ENCODE measurements around the gene OR1F1. TPM values are rescaled to one million over a fixed set of nuclear protein-coding genes. Genes with fewer than 3 reads are reported as not detected.
"Not testable (repeated sequence)": the region's sequence is repeated elsewhere in the genome, so short reads cannot be mapped to it uniquely, and the experiment has no call there.

OR1F1 gene
- total RNA-seq, 2 donors from 2014 or later: 0.37 TPM; not detected in 1

- H3K4me1 Mint-ChIP-seq: peaks cover 6% of the 10 kb centered on the region
- no peak overlapping the region for H3K4me3 Mint-ChIP-seq
- H3K36me3 Mint-ChIP-seq (ENCODE audit: low read depth): peaks cover 26% of the 10 kb centered on the region
- ATAC-seq (replicated peaks): no peak
- H3K9me3 Mint-ChIP-seq: no peaks in the 10 kb centered on the region
- peaks cover 32% of the 10 kb centered on the region for H3K27me3 Mint-ChIP-seq
- no peak overlapping the region for H3K27ac Mint-ChIP-seq
Observed at GRCh38 chr16:3193221-3194212, 5.5 kb downstream of the OR1F1 start.

- Mint-ChIP-seq H3K4me3 (no peak overlapping the region), H3K36me3 (ENCODE audit: low read depth) (peaks cover 19% of the 10 kb centered on the region), H3K27me3 (peaks cover 29% of the 10 kb centered on the region), H3K27ac (no peak overlapping the region), H3K4me1 (peaks cover 3% of the 10 kb centered on the region), H3K9me3 (no peaks in the 10 kb centered on the region)
- no peak for ATAC-seq (replicated peaks)
Observed at GRCh38 chr16:3194792-3195191, 6.8 kb downstream of the OR1F1 start.

DNA sequence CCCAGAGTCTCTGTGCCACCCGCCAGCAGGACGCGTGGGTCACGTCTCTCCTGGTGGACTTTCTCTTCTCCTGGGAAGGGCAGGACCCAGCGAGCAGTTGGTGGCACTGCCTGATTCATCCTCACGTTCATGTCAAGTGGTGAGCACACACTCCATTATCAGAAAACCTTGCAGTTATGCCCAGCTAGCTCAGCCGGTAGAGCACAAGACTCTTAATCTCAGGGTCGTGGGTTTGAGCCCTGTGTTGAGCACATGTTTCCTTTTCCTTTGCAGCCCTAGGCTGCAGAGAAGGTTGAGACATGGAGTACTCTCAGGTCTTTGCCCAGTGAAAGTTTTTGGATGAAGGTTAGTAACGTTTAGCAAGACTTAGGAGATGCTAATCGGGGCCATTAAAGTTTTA is 8.0 kb downstream of the OR1F1 start:
- no peak overlapping the region for H3K4me3 Mint-ChIP-seq
- H3K9me3 Mint-ChIP-seq: no peaks in the 10 kb centered on the region
- peaks cover 18% of the 10 kb centered on the region for H3K27me3 Mint-ChIP-seq
- no peaks in the 10 kb centered on the region for H3K4me1 Mint-ChIP-seq
- no peak for ATAC-seq (replicated peaks)
- no peak overlapping the region for H3K27ac Mint-ChIP-seq
- H3K36me3 Mint-ChIP-seq (ENCODE audit: low read depth): peaks cover 7% of the 10 kb centered on the region

- not testable (repeated sequence) for H3K4me1 Mint-ChIP-seq; H3K9me3 Mint-ChIP-seq; ATAC-seq (replicated peaks); H3K4me3 Mint-ChIP-seq; H3K36me3 Mint-ChIP-seq (ENCODE audit: low read depth); H3K27ac Mint-ChIP-seq
- peaks cover 16% of the 10 kb centered on the region for H3K27me3 Mint-ChIP-seq
Observed at GRCh38 chr16:3197694-3198333, 9.8 kb downstream of the OR1F1 start.

- H3K36me3 Mint-ChIP-seq (ENCODE audit: low read depth): no peaks in the 10 kb centered on the region
- ATAC-seq (replicated peaks): no peak
- no peak overlapping the region for H3K4me3 Mint-ChIP-seq
- no peak overlapping the region for H3K27ac Mint-ChIP-seq
- H3K4me1 Mint-ChIP-seq: no peaks in the 10 kb centered on the region
- peaks cover 16% of the 10 kb centered on the region for H3K27me3 Mint-ChIP-seq
- no peaks in the 10 kb centered on the region for H3K9me3 Mint-ChIP-seq
Observed at GRCh38 chr16:3198334-3199072, 10.5 kb downstream of the OR1F1 start.

DNA sequence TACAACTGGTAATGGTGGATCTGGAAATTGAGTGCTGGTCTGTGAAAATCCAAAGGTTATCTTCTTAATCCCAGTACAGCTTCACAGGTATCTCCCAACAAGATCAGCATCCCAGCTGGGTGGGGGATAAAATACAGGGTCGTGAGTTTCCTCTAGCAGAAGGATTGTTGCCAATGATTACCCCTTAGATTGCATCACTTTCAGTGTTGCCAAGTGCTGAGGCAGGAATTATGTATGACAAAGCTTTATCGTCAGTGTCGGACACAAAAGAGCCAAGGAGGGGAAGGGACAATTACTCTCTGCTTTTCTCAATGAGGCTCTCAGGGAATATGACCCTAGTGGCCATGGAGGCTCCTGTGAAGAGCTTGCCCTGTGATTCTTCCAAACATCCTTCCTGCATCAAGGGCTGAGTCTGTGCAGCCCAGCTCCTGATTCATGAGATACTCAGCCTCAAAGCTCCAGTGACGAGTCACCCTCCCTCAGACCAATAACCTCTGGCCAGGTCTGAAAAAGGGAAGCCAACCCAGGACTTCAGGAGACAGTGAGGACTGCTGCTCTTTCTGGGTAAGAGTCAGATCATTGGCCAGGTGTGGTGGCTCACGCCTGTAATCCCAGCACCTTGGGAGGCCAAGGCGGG is 15.0 kb downstream of the OR1F1 start:
- Mint-ChIP-seq H3K27ac (no peak overlapping the region), H3K9me3 (peaks cover 5% of the 10 kb centered on the region), H3K4me3 (no peak overlapping the region), H3K36me3 (ENCODE audit: low read depth) (no peaks in the 10 kb centered on the region), H3K27me3 (peaks cover 10% of the 10 kb centered on the region), H3K4me1 (no peaks in the 10 kb centered on the region)
- ATAC-seq (replicated peaks): no peak

- H3K27ac Mint-ChIP-seq; H3K36me3 Mint-ChIP-seq (ENCODE audit: low read depth); H3K4me1 Mint-ChIP-seq; H3K9me3 Mint-ChIP-seq; H3K4me3 Mint-ChIP-seq; ATAC-seq (replicated peaks): not testable (repeated sequence)
- H3K27me3 Mint-ChIP-seq: peaks cover 10% of the 10 kb centered on the region
Observed at GRCh38 chr16:3205939-3206338, 17.9 kb downstream of the OR1F1 start.

- no peak overlapping the region for H3K4me3 Mint-ChIP-seq
- H3K27ac Mint-ChIP-seq: no peak overlapping the region
- ATAC-seq (replicated peaks): no peak
- no peaks in the 10 kb centered on the region for H3K36me3 Mint-ChIP-seq (ENCODE audit: low read depth)
- H3K27me3 Mint-ChIP-seq: peaks cover 10% of the 10 kb centered on the region
- H3K9me3 Mint-ChIP-seq: peaks cover 5% of the 10 kb centered on the region
- peaks cover 5% of the 10 kb centered on the region for H3K4me1 Mint-ChIP-seq
Observed at GRCh38 chr16:3207086-3207953, 19.3 kb downstream of the OR1F1 start.

GRCh38 chr16:3212006-3212405 is 24.0 kb downstream of the OR1F1 start:
- no peak for ATAC-seq (replicated peaks)
- H3K36me3 Mint-ChIP-seq (ENCODE audit: low read depth): peaks cover 16% of the 10 kb centered on the region
- H3K4me3 Mint-ChIP-seq: no peak overlapping the region
- H3K27ac Mint-ChIP-seq: no peak overlapping the region
- H3K4me1 Mint-ChIP-seq: peaks cover 29% of the 10 kb centered on the region
- no peaks in the 10 kb centered on the region for H3K27me3 Mint-ChIP-seq
- peaks cover 15% of the 10 kb centered on the region for H3K9me3 Mint-ChIP-seq

DNA sequence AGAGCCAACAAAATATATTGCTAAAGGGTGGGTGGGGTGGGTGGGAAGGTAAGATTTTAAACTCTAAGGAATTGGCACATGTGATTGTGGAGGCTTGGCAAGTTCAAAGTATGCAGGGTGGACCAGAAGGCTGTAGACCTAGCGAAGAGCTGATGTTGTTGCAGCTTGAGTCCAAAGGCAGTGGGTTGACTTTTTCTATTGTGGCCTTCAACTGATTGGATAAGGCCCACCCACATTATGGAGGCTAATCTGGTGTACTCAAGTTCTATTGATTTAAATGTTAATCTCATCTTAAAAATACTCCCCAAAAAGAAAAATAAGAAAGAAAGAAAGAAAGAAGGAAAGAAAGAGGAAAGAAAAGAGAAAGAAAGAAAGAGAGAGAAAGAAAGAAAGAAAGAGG is 24.6 kb downstream of the OR1F1 start:
- ATAC-seq (replicated peaks): no peak
- H3K9me3 Mint-ChIP-seq: peaks cover 15% of the 10 kb centered on the region
- no peak overlapping the region for H3K4me3 Mint-ChIP-seq

DNA sequence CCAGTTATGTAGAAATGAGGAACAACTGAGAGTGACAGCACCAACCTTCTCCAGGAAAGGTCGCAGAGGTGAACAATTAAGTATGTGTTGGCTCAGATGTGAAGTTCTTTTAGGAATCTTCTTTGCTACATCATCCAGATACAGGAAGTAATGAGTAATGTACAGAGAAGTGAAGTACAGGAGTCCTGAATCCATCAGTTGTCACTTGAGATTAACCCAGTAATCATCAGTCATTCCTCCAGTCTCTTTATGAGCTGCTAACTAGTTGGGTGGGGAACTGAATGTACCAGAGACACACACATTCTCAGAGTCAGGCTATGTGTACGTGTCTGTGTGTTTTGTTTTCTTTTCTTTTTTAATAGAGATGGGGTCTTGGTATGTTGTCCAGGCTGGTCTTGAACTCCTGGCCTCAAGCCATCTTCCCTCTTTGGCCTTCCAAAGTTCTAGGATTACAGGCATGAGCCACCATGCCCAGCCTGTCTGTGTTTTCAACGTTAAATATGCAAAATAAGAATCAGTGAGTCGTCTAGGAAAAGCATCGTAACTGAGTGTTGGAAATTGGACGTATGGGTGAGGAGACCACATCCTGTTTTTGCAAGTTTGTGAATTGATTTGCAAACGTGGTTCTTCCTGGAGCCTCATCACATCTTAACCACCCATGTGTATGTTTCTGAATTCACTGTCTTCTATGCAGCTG is 27.0 kb downstream of the OR1F1 start:
- peak overlapping the region; percentile 78 for H3K4me3 Mint-ChIP-seq
- peak overlapping the region; percentile 97 for H3K27ac Mint-ChIP-seq
- ATAC-seq (replicated peaks): peak; percentile 87
- H3K9me3 Mint-ChIP-seq: peaks cover 15% of the 10 kb centered on the region
- H3K27me3 Mint-ChIP-seq: no peaks in the 10 kb centered on the region
- H3K36me3 Mint-ChIP-seq (ENCODE audit: low read depth): peaks cover 16% of the 10 kb centered on the region
- H3K4me1 Mint-ChIP-seq: peaks cover 33% of the 10 kb centered on the region

More for the DNA sequence above, 24.6 kb downstream of the OR1F1 start:
- peak overlapping the region; percentile 54 for H3K27ac Mint-ChIP-seq
- H3K27me3 Mint-ChIP-seq: no peaks in the 10 kb centered on the region
- peaks cover 16% of the 10 kb centered on the region for H3K36me3 Mint-ChIP-seq (ENCODE audit: low read depth)
- H3K4me1 Mint-ChIP-seq: peaks cover 30% of the 10 kb centered on the region

- peak; percentile 63 for ATAC-seq (replicated peaks)
- no peaks in the 10 kb centered on the region for H3K27me3 Mint-ChIP-seq
- H3K4me1 Mint-ChIP-seq: peaks cover 28% of the 10 kb centered on the region
- H3K36me3 Mint-ChIP-seq (ENCODE audit: low read depth): peaks cover 16% of the 10 kb centered on the region
- H3K27ac Mint-ChIP-seq: peak overlapping the region; percentile 97
- peaks cover 15% of the 10 kb centered on the region for H3K9me3 Mint-ChIP-seq
- peak overlapping the region; percentile 78 for H3K4me3 Mint-ChIP-seq
Observed at GRCh38 chr16:3215601-3216262, 27.7 kb downstream of the OR1F1 start.

All from activated T-helper 17 cell treated with anti-CD3 and anti-CD28 coated beads, Interleukin-2, amount 50 U/mL, for 72 hours (primary cell).